GM18520 (cell line): Measurements from ENCODE around the gene GMNN.
"Not testable (repeated sequence)": the region's sequence is repeated elsewhere in the genome, so short reads cannot be mapped to it uniquely, and the experiment has no call there.

ENCODE experiments used
- ATAC-seq: cut with Tn5 transposase; IDR thresholded peaks from one replicate; pipeline ENCODE4 v1.9.1; 2021; ENCODE audit not compliant: unreplicated experiment

Gene GMNN

DNA sequence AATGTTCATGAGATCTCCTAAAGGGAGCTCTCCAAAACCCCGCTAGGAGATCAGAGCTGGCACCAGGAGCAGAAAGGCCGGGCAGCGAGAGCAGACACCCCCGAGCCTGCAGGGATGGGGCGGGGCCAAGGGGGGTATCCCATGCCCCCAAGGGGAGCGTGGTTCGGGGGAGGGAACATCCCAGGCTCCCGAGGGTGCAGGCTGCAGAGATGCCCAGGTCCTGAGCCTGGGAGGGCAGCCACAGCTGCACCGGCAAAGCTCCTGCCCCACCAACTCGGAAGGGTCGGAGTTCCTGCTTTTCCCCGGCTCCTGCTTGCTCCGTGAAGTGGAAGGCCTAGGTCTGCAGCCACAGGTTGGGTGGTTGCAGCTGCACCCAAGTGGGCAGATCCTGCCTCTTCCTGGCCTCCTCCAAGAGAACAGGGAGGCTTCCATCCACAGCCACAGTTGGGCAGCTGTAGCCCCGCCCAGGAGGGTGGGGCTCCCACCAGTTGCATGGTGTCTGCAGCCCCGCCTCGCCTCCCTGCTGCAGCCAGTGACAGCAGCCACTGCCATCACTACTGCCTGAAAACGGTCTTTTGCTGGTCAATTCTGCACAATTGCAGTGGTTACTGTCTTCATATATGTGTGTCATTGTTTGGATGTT, 13.4 kb upstream of the GMNN start:
- no peak for ATAC-seq

GRCh38 chr6:24761851-24762250, 12.9 kb upstream of the GMNN start:
- no peak for ATAC-seq

- no peak for ATAC-seq
Measured at GRCh38 chr6:24763578-24763977, 11.2 kb upstream of the GMNN start.

DNA sequence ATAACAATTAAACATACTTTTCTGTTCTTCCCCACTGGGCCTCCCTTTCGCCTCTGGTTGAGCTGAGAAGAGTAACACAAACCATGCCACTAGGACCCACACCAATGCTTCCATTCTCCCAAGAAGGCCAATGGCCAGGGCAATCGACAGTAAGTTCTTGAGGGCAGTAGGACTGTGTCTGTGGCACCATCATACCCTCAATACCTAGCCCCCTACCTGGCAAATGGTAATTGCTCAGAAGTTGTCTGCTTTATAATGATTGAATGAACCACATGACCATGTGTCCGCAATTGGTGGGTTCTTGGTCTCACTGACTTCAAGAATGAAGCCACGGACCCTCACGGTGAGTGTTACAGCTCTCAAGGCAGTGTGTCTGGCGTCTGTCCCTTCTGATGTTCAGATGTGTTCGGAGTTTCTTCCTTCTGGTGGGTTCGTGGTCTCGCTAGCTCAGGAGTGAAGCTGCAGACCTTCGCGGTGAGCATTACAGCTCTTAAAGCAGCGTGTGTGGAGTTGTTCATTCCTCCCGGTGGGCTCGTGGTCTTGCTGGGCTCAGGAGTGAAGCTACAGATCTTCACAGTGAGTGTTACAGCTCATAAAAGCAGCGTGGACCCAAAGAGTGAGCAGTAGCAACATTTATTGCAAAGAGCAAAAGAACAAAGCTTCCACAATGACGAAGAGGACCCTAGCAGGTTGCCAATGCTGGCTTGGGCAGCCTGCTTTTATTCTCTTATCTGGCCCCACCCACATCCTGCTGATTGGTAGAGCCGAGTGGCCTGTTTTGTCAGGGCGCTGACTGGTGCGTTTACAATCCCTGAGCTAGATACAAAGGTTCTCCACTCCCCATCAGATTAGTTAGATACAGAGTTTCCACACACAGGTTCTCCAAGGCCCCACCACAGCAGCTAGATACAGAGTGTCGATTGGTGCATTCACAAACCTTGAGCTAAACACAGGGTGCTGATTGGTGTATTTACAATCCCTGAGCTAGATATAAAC, 9.6 kb upstream of the GMNN start:
- ATAC-seq = not testable (repeated sequence)

DNA sequence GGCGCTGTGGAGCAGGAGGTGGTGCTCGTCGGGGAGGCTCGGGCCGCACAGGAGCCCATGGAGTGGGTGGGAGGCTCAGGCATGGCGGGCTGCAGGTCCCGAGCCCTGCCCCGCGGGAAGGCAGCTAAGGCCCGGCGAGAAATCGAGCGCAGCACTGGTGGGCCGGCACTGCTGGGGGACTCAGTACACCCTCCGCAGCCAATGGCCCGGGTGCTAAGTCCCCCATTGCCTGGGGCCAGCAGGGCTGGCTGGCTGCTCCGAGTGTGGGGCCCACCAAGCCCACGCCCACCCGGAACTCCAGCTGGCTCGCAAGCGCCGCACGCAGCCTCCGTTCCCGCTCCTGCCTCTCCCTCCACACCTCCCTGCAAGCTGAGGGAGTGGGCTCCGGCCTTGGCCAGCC, 8.8 kb upstream of the GMNN start:
- not testable (repeated sequence) for ATAC-seq

DNA sequence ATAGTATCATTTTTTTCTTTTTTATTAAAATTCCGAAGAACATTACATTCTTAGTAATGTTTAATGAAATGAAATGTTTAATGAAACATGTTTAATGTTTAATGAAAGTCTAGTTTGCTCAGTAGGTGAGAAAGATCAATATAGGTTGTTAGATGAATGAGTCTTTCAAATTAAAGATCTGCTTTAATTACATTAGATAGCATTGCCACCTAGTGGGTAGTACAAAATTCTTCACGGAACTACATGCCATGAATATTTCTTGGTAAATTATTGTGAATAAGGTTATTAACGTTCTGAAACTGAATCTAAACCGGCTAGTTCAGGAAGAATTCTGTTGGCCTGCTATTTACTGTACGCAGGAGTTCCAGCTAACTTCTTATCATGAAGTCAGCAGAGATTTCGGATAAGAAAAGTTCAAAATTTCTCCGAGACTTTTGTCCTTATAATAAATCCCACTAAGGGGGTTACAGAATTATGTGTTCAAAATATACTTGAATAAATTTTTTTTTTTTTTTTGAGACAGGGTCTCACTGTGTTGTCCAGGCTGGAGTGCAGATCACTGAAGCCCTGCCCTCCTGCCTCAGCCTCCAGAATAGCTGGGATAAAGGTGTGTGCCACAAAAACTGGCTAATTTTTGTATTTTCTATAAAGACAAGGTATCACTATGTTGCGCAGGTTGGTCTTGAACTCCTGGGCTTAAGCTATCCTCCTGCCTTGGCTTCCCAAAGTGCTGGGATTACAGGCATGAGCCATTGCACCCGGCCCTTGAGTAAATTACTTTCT, 7.9 kb upstream of the GMNN start:
- no peak for ATAC-seq

DNA sequence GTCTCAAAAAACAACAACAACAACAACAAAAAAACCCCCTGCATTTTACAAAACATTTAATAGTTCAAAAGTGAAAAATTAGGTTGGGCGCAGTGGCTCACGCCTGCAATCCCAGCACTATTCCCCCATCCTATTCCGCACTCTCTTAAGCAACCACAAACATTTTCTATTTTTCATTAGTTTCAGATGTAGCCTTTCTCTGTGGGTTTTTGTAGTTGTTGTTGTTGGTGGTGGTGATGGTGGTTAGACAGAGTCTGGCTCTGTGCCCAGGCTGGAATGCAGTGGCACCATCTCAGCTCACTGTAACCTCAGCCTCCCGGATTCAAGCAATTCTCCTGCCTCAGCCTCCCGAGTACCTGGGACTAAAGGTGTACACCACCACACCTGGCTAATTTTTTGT, 6.4 kb upstream of the GMNN start:
- ATAC-seq = no peak

DNA sequence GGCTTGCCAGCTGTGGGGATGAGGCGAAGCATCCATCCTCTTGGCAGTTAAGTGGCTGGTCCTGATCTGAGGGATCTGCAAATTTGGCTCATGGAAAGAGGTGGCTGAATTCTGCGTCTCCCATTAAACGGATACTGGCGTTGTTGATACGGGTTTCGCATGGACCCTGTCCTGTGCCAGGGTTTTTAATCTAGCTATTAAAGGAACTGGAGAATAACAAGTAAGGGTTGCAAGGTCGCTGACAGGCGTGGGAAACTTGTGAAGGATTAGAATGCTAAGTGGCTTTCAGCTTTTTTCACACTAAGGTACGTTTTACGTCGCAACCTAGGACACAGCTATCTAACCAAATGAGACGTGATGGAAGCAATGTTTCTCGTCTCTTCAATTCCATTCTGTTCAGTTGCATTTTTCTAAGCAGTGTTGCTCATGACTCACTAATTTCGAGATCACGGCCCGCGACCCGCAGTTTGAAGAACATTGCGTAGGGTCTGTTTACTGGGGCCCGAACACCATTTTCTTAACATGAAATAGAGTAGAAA, 852 bp downstream of the GMNN start:
- peak; percentile 4 for ATAC-seq

GRCh38 chr6:24777227-24777626, 2.5 kb downstream of the GMNN start:
- ATAC-seq = no peak

DNA sequence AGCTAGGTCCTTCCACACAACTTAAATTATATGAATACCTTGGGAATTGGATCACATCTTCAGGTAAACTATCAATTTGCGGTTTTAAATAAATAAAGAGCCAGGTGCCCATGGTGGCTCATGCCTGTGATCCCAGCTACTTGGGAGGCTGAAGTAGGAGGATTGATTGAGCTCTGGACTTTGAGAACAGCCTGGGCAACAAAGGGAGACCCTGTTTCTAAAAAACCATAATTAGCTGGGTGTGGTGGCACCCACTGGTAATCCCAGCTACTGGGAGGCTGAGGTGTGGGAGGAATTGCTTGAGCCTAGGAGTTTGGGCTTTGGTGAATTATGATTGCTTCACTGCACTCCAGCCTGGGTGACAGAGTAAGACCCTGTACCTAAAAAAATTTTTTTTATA, 3.4 kb downstream of the GMNN start:
- no peak for ATAC-seq

- ATAC-seq = no peak
Measured at GRCh38 chr6:24778878-24779277, 4.1 kb downstream of the GMNN start.

- no peak for ATAC-seq
Measured at GRCh38 chr6:24779416-24780016, 4.8 kb downstream of the GMNN start.

DNA sequence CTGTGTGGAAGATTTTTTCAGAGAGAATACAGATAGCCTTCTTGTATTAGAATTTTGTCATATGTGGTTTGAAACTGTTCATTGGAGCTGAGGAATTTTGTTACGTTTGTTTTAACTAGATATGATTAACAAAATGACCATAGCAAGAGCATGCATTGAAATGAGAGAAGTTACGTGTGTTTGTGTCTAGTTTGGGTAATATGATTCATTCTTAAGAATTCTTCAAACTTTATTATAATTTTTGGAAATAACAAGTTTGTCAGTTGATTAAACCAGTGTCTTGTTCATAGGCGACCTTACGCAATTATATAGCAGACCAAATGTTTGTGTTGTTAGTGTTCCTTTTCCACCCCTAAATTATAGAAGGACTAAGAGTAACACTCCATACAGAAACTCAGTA, 5.5 kb downstream of the GMNN start:
- no peak for ATAC-seq

- ATAC-seq = no peak
Measured at GRCh38 chr6:24788031-24788665, 13.4 kb downstream of the GMNN start.

DNA sequence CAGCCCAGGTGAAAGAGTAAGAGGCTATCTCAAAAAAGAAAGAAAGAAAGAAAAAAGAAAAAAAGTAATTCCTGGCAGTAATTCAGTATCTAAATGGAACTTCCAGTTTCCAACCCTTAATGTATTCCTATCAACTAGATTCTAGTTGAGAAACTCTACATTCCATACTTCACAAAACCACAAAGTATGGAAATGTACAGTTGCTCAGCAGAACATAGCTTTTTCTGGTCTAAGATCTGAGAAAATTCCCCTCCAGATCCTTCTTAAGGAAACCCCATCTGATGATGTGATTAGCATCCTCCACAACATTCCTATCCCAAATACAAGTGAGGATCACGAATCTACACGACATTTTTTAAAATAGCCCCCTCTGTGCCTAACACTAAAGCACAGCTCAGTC, 20.4 kb downstream of the GMNN start:
- no peak for ATAC-seq

- no peak for ATAC-seq
Measured at GRCh38 chr6:24796616-24797290, 22.0 kb downstream of the GMNN start.

DNA sequence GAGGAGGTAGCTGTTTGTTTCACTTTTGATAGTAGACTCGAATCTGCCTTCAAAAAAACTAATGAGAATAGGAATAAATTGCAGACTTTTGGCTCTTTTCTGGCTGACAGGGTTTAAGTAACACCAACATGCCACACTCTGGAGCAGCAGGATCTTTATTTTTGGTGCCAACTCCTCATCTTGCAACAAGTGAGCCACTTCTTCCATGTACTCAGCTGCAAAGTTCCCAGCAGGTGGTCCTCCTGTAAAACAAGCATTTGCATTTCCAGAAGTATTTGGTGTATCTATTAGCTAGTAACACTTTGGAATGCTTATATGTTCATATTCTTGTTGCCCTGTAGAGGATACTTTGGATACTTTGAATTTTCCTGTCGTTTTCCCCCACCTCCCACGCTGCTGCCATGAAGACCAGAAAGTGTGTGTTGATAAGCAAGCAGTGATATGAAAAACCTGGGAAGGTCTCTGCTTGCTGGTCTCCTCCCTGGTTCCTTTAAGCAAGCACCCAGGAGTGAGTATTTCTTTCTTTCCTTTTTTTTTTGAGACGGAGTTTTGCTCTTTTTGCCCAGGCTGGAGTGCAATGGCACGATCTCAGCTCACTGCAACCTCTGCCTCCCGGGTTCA, 23.0 kb downstream of the GMNN start:
- no peak for ATAC-seq

- ATAC-seq = no peak
Measured at GRCh38 chr6:24798740-24799540, 24.2 kb downstream of the GMNN start, which contains the start of gene ARMH2. ARMH2 (minus strand) TSS chr6:24798917; CDS start chr6:24798857, 60 bp downstream.
